GM18502 (cell line): ENCODE data around the gene ANK2.

Experiments
- ATAC-seq: cut with Tn5 transposase; IDR thresholded peaks from one replicate; pipeline ENCODE4 v1.9.1; 2021; ENCODE audit warnings: mild to moderate bottlenecking; ENCODE audit not compliant: unreplicated experiment, poor library complexity

Gene ANK2

DNA sequence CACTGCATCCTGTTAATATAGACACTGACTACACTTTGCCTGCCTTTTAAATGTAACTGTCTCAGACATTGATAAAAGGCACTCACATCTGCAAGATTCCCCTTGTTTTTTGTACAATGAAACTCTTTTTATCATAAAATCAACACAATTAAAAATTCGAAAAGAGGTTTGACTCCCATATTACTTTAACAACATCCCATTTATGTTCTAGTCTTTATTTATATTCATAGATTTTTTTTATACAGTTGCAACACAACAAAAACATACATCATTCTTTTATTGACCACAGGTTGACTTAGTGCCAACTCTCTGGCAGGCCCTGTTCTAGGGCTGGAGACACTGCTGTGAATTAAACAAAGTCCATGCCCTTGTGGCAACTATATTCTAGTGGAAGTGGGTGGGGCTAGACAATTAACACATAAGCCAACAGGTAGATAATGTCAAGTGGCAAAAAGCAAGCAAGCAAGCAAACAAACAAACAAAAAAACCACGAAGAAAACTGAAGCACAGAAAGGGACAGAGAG is 36.8 kb downstream of the ANK2 start:
- ATAC-seq = no peak

GRCh38 chr4:113088050-113088449 is 38.6 kb downstream of the ANK2 start:
- no peak for ATAC-seq

DNA sequence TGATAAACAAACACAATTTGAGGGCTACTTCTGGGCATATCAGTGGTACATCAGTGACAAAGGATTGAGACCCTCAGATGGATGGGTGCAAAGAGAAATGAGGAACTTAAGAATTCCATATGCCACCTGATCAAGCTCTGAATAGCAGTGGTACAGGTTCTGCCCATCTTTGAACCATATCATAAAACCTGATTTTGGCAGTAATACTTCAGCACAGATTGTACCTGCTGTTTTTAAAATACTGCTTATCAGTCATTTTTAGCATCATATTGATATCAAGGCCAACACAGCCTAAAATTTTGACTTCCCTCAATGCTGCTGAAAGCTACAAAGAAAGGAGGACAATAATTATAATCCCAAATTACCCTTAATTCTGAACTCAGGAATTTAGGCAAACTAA is 41.5 kb downstream of the ANK2 start:
- no peak for ATAC-seq

- ATAC-seq = no peak
Observed at GRCh38 chr4:113094331-113094730, 44.9 kb downstream of the ANK2 start.

DNA sequence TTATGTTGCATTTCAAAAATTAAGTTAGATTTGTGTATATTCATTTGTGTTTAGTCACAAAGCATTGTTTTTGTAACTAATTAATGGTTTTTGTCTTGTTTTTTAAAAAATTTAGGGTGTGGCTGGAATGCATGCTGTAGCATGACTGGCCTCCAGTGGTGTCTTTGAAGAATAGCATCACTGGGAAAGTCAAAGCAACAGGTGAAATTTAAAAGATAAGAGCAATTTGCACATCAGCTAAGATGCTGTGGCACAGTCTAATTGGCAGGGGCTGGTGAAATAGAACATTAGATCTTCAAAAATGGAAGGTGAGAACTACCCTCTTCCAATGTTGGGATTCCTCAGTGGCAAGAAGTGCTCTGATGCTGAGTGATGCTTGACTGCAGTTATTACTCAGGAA is 45.3 kb downstream of the ANK2 start:
- ATAC-seq = no peak

DNA sequence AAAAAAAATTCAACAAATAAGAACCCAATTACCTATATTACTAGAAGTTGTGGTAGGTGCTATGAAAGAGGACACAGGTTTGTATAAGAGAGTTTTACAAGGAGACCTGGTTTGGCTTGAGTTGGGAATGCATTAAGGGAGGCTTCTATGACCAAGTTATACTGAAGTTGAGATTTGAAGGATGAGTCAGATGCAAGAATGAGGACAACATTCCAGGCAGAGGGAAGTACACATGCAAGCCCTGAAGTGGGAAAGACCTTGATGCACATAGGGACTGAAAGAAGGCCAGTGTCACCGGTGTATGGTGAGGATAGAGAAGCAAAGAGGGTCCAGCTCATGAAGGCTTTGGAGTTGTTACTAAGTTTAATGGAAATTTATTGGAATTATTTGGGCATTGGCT is 52.2 kb downstream of the ANK2 start:
- ATAC-seq = no peak

DNA sequence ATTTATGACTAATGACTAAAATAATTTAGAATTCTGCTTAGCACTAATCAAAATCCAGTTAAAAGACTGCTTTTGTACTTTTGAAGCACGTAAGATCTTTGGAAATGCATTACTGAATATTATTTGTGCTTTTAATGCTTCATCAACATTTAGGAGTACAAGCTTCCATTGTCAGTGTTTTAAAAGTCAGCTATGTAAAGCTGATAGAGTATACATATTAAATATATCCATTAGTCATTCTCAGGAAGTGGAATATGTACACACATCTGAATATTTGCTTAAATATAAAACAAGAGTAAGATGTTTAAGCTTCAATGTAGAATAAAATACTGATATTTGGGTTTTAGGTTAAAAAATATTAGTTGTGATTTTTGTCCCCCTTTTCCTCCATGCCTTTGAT is 54.1 kb downstream of the ANK2 start:
- ATAC-seq = no peak

GRCh38 chr4:113106108-113106507 is 56.7 kb downstream of the ANK2 start:
- ATAC-seq = no peak

GRCh38 chr4:113109106-113109718 is 59.8 kb downstream of the ANK2 start:
- no peak for ATAC-seq

DNA sequence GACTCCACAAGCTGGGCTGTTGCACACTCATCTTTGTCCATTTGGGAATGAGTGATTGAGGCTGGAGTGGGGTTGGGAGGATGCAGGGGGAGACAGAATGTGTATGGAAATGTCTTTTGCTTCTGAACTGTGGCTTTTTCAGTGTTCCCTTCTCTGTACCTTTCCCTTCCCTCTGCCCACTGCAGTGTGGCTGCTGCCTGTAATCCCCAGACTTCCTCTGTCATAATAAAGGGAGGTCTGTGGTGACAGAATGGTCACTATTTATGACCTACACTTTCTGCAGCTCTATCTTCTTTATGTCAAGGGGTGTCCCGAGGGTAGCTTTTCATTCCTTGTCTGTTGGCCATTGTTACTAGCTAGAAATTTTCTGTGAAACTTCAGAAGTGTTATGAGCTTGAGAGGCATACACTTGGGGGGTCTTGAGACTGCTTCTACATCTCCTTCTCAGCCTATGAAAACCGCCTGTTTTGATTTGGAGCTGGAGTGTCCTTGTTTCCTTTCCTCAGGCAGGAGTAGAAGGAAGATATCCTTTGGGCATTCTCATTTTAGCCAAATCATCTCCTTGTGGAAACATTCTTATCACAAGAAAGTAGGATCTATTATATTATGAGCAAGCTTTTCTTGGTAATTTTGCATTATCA is 63.0 kb downstream of the ANK2 start:
- no peak for ATAC-seq

DNA sequence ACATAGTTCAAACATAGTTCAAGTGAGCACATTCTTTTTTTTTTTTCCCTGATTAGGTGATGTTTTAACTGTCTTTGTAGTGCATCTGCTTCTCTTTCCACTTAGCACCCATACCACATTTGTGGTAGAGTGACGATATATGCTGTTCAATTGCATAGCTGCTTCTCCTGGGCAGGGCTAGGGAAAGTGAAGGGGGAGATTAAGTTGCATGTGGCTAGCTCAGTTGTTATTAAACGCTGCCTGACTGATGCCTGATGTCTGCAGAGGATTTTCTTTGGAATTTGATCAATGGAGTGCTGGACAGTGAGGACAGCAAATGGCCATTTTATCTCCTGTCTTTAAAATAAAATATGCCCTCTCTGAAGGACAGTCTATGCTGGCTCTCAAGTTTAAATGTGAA is 63.7 kb downstream of the ANK2 start:
- no peak for ATAC-seq

DNA sequence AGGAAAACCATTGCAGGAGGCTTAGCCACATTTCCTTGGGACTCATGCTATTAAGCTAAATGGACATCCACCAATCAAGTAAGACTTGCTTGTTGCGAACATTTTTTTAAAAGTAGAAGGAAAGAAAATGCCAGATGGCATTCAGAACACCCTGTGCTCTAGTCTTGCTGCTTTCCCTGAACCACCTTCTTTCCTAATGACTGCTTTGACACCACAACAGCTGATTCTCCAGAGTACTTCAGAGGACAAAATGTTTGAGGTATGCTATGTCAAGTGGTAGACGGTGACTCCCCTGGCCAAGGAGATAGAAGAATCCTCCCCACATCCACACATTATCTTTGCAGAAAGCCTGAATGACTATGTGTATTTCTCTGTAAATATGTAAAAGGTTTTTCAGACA is 65.4 kb downstream of the ANK2 start:
- no peak for ATAC-seq

DNA sequence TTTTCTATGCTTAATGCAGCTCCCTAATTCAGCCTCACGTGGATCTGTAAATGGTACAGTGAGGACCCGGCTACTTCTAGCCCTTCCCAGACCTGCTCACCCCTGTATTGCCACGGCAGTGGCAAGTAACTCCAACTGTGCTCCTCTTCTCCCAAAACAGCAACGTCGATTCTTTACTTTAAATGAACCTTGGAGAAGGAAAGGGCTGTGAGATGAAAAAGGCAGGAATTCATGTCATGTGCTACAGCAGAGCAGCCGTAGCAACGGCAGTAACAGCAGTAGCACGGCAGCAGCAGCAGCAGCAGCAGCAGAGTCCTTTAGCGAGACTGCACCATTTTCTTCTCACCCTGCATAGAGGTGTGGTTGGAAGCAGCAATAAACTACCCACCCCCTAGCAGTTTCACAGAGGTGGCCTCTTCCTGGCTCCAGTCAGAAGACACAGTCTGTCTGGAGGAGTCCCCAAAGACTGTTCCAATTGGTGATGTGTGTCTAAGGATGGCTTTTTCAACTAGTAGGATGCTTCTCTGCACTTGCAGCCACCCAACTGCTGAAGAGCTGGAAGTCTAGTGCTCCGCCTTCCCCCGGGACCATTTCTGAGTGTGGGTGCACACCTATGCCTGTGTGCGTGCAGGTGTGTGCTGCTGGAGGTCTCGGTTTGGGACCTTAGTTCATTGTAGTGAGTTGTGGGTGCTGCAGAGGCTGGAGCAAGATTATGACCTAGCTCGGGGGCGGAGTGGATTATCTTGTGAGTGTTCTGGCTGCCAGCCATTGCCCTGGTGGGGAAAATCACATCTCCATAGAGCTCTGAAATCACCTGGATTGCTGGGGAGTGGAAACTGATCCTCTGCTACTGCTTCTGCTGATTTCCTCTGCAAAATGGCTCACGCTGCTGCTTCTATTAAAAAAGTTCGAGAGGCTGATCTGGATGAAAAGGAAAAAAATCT is 67.2 kb downstream of the ANK2 start:
- no peak for ATAC-seq

DNA sequence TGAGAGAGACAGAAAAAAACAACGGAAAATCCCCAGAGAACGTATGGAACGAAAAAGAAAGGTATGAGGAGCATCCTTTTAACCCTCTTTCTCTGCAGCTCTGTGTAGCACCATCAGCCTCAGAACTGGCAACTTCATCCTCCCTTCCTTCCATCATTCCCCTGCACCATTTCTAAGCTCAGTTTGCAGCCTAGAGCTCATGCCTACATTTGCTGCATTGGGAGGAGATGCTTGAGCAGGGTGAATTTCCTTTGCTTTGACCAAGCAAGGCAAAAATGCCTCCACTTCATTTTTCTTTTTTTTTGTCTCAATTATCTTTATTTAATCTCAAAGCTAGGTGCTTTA is 67.9 kb downstream of the ANK2 start:
- ATAC-seq = no peak

- no peak for ATAC-seq
Observed at GRCh38 chr4:113122066-113122465, 72.6 kb downstream of the ANK2 start.

GRCh38 chr4:113125418-113125817 is 76.0 kb downstream of the ANK2 start:
- ATAC-seq = no peak

GRCh38 chr4:113131136-113131535 is 81.7 kb downstream of the ANK2 start:
- ATAC-seq = no peak

- ATAC-seq = no peak
Observed at GRCh38 chr4:113131621-113132020, 82.2 kb downstream of the ANK2 start.

DNA sequence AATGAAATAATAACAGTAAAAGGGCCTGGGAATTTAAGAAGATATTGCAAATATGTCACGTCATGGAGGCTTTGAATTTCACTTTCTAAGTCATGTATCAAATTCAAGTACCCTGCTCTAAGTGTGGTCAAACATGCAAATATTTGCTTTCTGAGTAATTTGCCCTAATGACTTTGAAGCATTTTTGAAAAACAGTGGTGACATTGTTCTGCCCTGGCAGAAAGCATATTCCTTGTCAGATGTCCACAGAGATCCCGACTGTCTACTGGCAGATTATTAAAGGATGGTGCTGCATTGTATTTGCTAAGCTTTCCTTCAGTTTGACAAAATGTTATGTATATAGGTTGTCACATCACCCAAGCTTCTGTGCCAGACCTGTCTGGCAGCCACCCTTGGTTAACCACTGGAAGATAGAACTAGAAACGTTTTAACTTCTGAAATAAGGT is 92.5 kb downstream of the ANK2 start:
- ATAC-seq = no peak

DNA sequence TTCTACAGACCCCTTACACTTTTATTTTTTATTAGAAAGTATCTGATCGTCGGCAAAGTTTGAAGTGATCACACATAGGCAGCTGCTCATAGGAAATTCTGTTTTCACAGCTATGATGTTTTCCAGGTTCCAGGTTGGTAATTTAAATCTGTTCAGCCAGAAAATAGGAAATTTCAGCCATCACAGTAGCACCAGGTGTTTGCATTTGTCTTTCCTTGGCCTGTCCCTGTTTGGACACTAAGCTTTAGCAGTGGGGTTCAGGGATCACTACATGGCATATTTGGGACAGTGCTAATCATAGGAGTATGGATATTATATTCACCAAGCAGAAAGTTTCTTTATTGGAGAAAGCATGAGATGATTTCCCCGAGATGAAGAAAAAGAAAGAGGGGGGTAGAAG is 92.9 kb downstream of the ANK2 start:
- ATAC-seq = no peak

DNA sequence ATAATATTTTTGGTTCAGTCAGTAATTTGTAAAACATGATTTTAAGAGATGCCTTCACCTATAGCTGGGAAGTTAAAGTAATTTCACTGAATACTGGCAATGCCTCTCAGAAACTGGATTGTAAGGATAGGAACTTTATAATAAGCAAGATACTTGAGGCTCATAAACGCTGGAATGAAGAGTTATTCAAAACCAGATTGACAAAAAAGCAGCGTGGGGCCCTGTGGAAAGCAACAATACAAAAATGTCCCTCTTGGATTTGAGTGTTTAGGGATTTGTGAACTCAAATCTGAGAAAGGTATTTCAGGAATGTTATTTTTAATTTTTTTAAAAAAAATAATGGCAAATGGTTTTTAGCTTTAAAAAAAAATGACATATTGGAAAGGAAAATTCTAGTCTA is 94.6 kb downstream of the ANK2 start:
- ATAC-seq = no peak
